Adrenal gland (tissue), 5 donors: ENCODE data around the gene TUBGCP2.

ENCODE experiments used
- CTCF ChIP-seq, 6 experiments: fragments of 450-650 bp in 4 of 6; fragments of 200-600 bp in 2 of 6; sonication (generic) in 1 of 6; IDR thresholded peaks; 1 replicate in 5 of 6; 2 replicates in 1 of 6; pipeline versions ENCODE4 v1.5.1 to v1.8.0; 2016 to 2021; ENCODE audit warnings: antibody characterized with exemption in 6 of 6, mild to moderate bottlenecking in 2 of 6, moderate library complexity in 1 of 6
- POLR2A ChIP-seq, 2 donors: fragments of 450-650 bp; IDR thresholded peaks; one replicate each; pipeline ENCODE4 v1.6.1; 2017; ENCODE audit warnings: antibody characterized with exemption in 2 of 2, mild to moderate bottlenecking in 2 of 2, moderate library complexity in 1 of 2
- donor health status: DM: no; HTN: no; CAD: no.

GRCh38 chr10:133270204-133270603, 38.5 kb downstream of the TUBGCP2 start:
- TF ChIP-seq POLR2A (IDR thresholded peaks at IDR 0.05) (no peak), CTCF (IDR thresholded peaks at IDR 0.05) (no peak)
